GM12878 (cell line): Measurements from ENCODE around the gene DPP9. TPM values are rescaled to one million over a fixed set of nuclear protein-coding genes. Genes with fewer than 3 reads are reported as not detected.

ENCODE experiments used
- ATAC-seq: fragments of 200-7000 bp; cut with Tn5 transposase; 3 replicates; pipeline ENCODE4 v1.9.1; 2020; ENCODE audit warnings: mild to moderate bottlenecking, moderate library complexity
- BruUV-seq: library from RNA; stranded (reverse); fragments of 400-500 nt; replicated peaks from 2 replicates; lab custom pipeline; 2021; lab: Mats Ljungman, UMichigan
- CTCF ChIA-PET: fragments of 300-600 bp; sonication (Branson Sonifier 250); formaldehyde crosslinking; extraction: SDS; loops from one replicate; lab custom pipeline; 2021; ENCODE audit warnings: inconsistent platforms; lab: Yijun Ruan, JAX
- POLR2A ChIA-PET: fragments of 350-600 bp; formaldehyde crosslinking; extraction: SDS; loops from one replicate; lab custom pipeline; 2021; ENCODE audit warnings: inconsistent platforms; lab: Charles Lee
- RAD21 ChIA-PET: fragments of 300-600 bp; sonication (Branson Sonifier 250); formaldehyde crosslinking; loops from one replicate; lab custom pipeline; 2023; ENCODE audit warnings: antibody characterized with exemption; ENCODE audit not compliant: unreplicated experiment; lab: Charles Lee
- SMC1A ChIA-PET: fragments of 300-600 bp; sonication (Branson Sonifier 250); formaldehyde crosslinking; loops from one replicate; lab custom pipeline; 2023; ENCODE audit not compliant: unreplicated experiment, uncharacterized antibody; lab: Charles Lee
- DNase-seq: peaks from one replicate; pipeline ENCODE4 v3.0.0-alpha.2; 2011; ENCODE audit warnings: low read depth, low spot score
- FAIRE-seq: peaks from 3 replicates; lab custom pipeline; 2011; peaks lifted over from hg19 to GRCh38; lab: Jason Lieb, UNC
- H2AFZ ChIP-seq: 2 replicates; pipeline ENCODE4 v1.6.0; 2011; ENCODE audit warnings: low read depth, low read length, control low read depth; ENCODE audit not compliant: control insufficient read depth
- H3K27ac ChIP-seq: 2 replicates; pipeline ENCODE4 v1.5.1; 2011; ENCODE audit warnings: control low read depth; ENCODE audit not compliant: control insufficient read depth, insufficient read depth
- H3K27me3 ChIP-seq, 2 experiments: replicated peaks in 1 of 2; 2 replicates each; pipeline versions ENCODE4 v1.6.0 to v1.6.1; 2011; ENCODE audit warnings: low read length in 1 of 2; ENCODE audit not compliant: control insufficient read depth in 2 of 2, insufficient read depth in 2 of 2
- H3K36me3 ChIP-seq, 2 experiments: 2 replicates each; pipeline ENCODE4 v1.5.1; 2011; ENCODE audit warnings: low read length in 1 of 2; ENCODE audit not compliant: control insufficient read depth in 2 of 2, insufficient read depth in 2 of 2
- H3K4me1 ChIP-seq: 2 replicates; pipeline ENCODE4 v1.6.1; 2011; ENCODE audit warnings: mild to moderate bottlenecking, low read length, moderate library complexity, mixed read lengths; ENCODE audit not compliant: control insufficient read depth, insufficient read depth
- H3K4me2 ChIP-seq: 2 replicates; pipeline ENCODE4 v1.6.0; 2011; ENCODE audit warnings: control low read depth; ENCODE audit not compliant: control insufficient read depth, insufficient read depth
- H3K4me3 ChIP-seq: fragments of 200-600 bp; sonication (generic); 2 replicates; pipeline ENCODE4 v1.5.1; 2016
- H3K79me2 ChIP-seq: 2 replicates; pipeline ENCODE4 v1.6.0; 2011; ENCODE audit warnings: low read length; ENCODE audit not compliant: control insufficient read depth, insufficient read depth
- H3K9ac ChIP-seq: 2 replicates; pipeline ENCODE4 v1.8.0; 2011; ENCODE audit warnings: low read length, control low read depth, mixed read lengths; ENCODE audit not compliant: control insufficient read depth, insufficient read depth
- H3K9me3 ChIP-seq: replicated peaks from 3 replicates; pipeline ENCODE4 v1.5.1; 2011; ENCODE audit warnings: mild to moderate bottlenecking, low read length; ENCODE audit not compliant: control insufficient read depth, insufficient read depth
- H4K20me1 ChIP-seq: 2 replicates; pipeline ENCODE4 v1.6.0; 2011; ENCODE audit not compliant: control insufficient read depth, insufficient read depth
- CTCF ChIP-seq, 3 experiments: IDR thresholded peaks in 2 of 3; conservative IDR thresholded peaks in 1 of 3; 2 replicates each; pipeline ENCODE4 v1.5.1; 2011; ENCODE audit warnings: low read depth in 3 of 3, low read length in 3 of 3, mild to moderate bottlenecking in 3 of 3, control low read depth in 2 of 3, moderate library complexity in 2 of 3, inconsistent platforms in 1 of 3, mixed read lengths in 1 of 3; ENCODE audit not compliant: control insufficient read depth in 2 of 3, insufficient read depth in 1 of 3; ENCODE audit errors: extremely low read depth in 1 of 3
- IRF3 ChIP-seq: fragments of 450-650 bp; IDR thresholded peaks from 2 replicates; pipeline ENCODE4 v1.6.1; 2014; ENCODE audit warnings: mild to moderate bottlenecking
- MAX ChIP-seq: IDR thresholded peaks from 2 replicates; pipeline ENCODE4 v1.6.1; 2012; ENCODE audit warnings: low read depth, low read length, improper control_type of control experiment
- NR2C1 ChIP-seq: fragments of 450-650 bp; IDR thresholded peaks from 2 replicates; pipeline ENCODE4 v1.6.1; 2017; ENCODE audit warnings: antibody characterized with exemption, mild to moderate bottlenecking, moderate library complexity
- NRF1 ChIP-seq: conservative IDR thresholded peaks from 2 replicates; pipeline ENCODE4 v1.6.1; 2011; ENCODE audit warnings: mild to moderate bottlenecking, low read depth, low read length, improper control_type of control experiment
- SREBF2 ChIP-seq: IDR thresholded peaks from 2 replicates; pipeline ENCODE4 v1.6.1; 2012; ENCODE audit warnings: mild to moderate bottlenecking, low read length
- TARDBP ChIP-seq: IDR thresholded peaks from 2 replicates; pipeline ENCODE4 v1.6.1; 2016; ENCODE audit warnings: borderline replicate concordance
- ZNF384 ChIP-seq: IDR thresholded peaks from 2 replicates; pipeline ENCODE4 v1.6.1; 2012; ENCODE audit warnings: low read depth, mild to moderate bottlenecking, low read length, improper control_type of control experiment, borderline replicate concordance
- WGBS: methylation state at CpG from one replicate; pipeline ENCODE4 v1.1.6; 2016; ENCODE audit warnings: low lambda C conversion rate; ENCODE audit not compliant: insufficient replicate concordance, insufficient coverage; ENCODE audit errors: missing lambda C conversion rate; 5-methylcytosine and 5-hydroxymethylcytosine counted together
- in situ Hi-C: fragments of 300-500 bp; cut with MboI; formaldehyde crosslinking; loops from 9 replicates; pipeline ENCODE4 v1.14.3; 2018; ENCODE audit warnings: mixed read lengths
- intact Hi-C: fragments of 100-400 bp; cut with micrococcal nuclease; formaldehyde crosslinking; loops from one replicate; pipeline ENCODE4 v1.14.2; 2022; ENCODE audit not compliant: unreplicated experiment
- polyA plus RNA-seq, 11 experiments: library from polyadenylated mRNA; depleted of rRNA in 4 of 11; unstranded in 6 of 11; stranded (reverse) in 5 of 11; fragments of >200 nt; fragmentation: Nextera tagmentation in 4 of 11; fragmentation: Illumina TruSeq in 1 of 11; extraction: Ambion mirVana in 4 of 11; extraction: Trizol in 1 of 11; gene quantifications; 1 replicate in 1 of 11; 2 replicates in 10 of 11; pipeline versions ENCODE4 v1.2.1 to v1.2.3, GENCODE V29; 2011 to 2016; ENCODE audit warnings: inconsistent platforms in 2 of 11, missing spikeins in 2 of 11, low read depth in 1 of 11
- total RNA-seq, 4 experiments: library from RNA; depleted of rRNA in 3 of 4; stranded (reverse); fragments of >200 nt in 3 of 4; fragmentation: Illumina TruSeq in 1 of 4; extraction: Trizol in 1 of 4; gene quantifications; 2 replicates each; pipeline versions ENCODE4 v1.2.1 to v1.2.3, GENCODE V29; 2013 to 2021

Gene DPP9
- total and polyA plus RNA-seq, 10 of the 15 experiments (the other 5 are each of a cell fraction or from before 2014, with no cell fraction given): 0.64 to 58.6 (median 27.6) TPM

- DNase-seq (no peak), ATAC-seq (peak; percentile 61), FAIRE-seq (no peak)
- no peaks in the 10 kb centered on the region for H3K9me3 ChIP-seq
- in situ Hi-C loops: no loop called here
- 84% methylated on average over 15 of the region's 15 CpGs for WGBS
- H2AFZ ChIP-seq: no peak overlapping the region
- no peaks in the 10 kb centered on the region for H3K27me3 ChIP-seq
- no peaks in the 10 kb centered on the region for H3K4me1 ChIP-seq
- SMC1A ChIA-PET: no interaction called here
- H3K4me2 ChIP-seq: no peak overlapping the region
- intact Hi-C loops: no loop called here
- BruUV-seq: no TSS peak
- POLR2A ChIA-PET: interaction anchor here (0.6 kb wide), 2 partner anchors 9 to 20 kb away, joined by 3 read pairs; no protein-coding TSS in a partner anchor
- RAD21 ChIA-PET: no interaction called here
- no peak overlapping the region for H3K4me3 ChIP-seq
- H3K9ac ChIP-seq: no peak overlapping the region
- CTCF ChIA-PET: no interaction called here
- no peaks in the 10 kb centered on the region for H4K20me1 ChIP-seq
- no peaks in the 10 kb centered on the region for H3K79me2 ChIP-seq
- H3K36me3 ChIP-seq: peaks cover 15 to 20% of the 10 kb centered on the region in 2 experiments; a peak in 3 of 4 replicates
- peak in 2 of 3 experiments; percentile 43 to 52; a peak in 3 of 6 replicates for TF ChIP-seq CTCF (IDR thresholded peaks at IDR 0.05 in 2 of 3, conservative IDR thresholded peaks at IDR 0.05 in 1 of 3; ENCODE audit: control insufficient read depth in 2 of 3, extremely low read depth in 1 of 3, insufficient read depth in 1 of 3, low read depth in 3 of 3, low read length in 3 of 3)
- no peak for TF ChIP-seq TARDBP
- TF ChIP-seq NR2C1: no peak
- TF ChIP-seq, all 136 proteins: peak for 1
- no peak overlapping the region for H3K27ac ChIP-seq
Measured at GRCh38 chr19:4660181-4660791, 63.4 kb downstream of the DPP9 start.

- 98% methylated on average over 8 of the region's 8 CpGs for WGBS
- Histone ChIP-seq H3K79me2 (no peaks in the 10 kb centered on the region), H2AFZ (no peak overlapping the region), H4K20me1 (no peaks in the 10 kb centered on the region), H3K4me3 (no peak overlapping the region), H3K27me3 (no peaks in the 10 kb centered on the region), H3K36me3 (peaks cover 11 to 20% of the 10 kb centered on the region in 2 experiments; a peak in 3 of 4 replicates), H3K4me1 (no peaks in the 10 kb centered on the region), H3K4me2 (no peak overlapping the region)
- DNase-seq (no peak), ATAC-seq (no peak), FAIRE-seq (no peak)
- SMC1A ChIA-PET: interaction anchor here (0.6 kb wide), 1 partner anchor 435 kb away, joined by 3 read pairs; no protein-coding TSS in a partner anchor
- CTCF ChIA-PET: no interaction called here
- TF ChIP-seq IRF3 (no peak), SREBF2 (no peak), MAX (no peak), NRF1 (no peak), ZNF384 (no peak)
- TF ChIP-seq, all 136 proteins: peak for 0
- intact Hi-C loops (no loop called here), in situ Hi-C loops (no loop called here)
- Histone ChIP-seq H3K9me3 (no peaks in the 10 kb centered on the region), H3K27ac (no peak overlapping the region), H3K9ac (no peak overlapping the region)
- ChIA-PET POLR2A (no interaction called here), RAD21 (no interaction called here)
- no TSS peak for BruUV-seq
Measured at GRCh38 chr19:4657835-4658234, 65.8 kb downstream of the DPP9 start.
